ENCODE results near the gene CDH12. TPM values are rescaled to one million over a fixed set of nuclear protein-coding genes. Genes with fewer than 3 reads are reported as not detected.
"Not testable (repeated sequence)": the region's sequence is repeated elsewhere in the genome, so short reads cannot be mapped to it uniquely, and the experiment has no call there.

The CDH12 gene
- total RNA-seq, 1 experiment from 2014 or later, result 0.47 TPM

DNA sequence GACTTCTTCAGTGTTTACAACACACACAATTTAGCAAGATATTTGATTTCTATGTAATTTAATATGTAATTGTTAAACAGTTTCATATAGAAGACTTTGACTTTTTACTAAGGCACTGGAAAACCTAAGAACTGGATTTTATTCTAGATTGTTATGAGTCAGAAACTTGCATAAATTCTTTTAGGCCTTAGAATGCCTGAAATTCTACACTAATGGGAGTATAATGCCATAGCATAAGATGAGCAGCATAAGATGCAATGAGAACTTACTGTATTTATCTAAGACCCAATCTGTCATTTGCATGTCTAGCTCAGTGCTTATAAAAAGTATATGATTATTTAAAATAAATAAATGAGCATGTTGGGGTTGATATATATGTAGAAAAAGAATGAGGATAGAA, 285.2 kb downstream of the CDH12 start:
- no peak for DNase-seq (ENCODE audit: low spot score)

DNA sequence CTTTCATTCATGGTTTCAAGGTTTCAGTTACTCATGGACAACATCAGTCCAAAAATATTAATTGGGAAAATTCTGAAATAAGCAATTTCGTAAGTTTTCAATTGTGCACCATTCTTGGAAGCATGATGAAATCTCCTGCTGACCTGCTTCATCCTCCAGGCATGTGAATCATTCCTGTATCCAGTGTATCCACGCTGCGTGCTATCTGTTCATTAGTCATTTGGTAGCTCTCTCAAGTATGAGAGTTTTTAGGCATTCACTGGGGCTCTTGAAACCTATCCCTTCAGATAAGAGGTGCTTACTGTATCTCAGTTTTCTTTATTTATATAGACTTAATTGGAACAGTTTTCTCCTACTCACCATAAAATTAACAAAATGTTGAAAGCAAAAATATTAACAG, 293.0 kb downstream of the CDH12 start:
- peak; percentile 80 for DNase-seq (ENCODE audit: low spot score)

DNA sequence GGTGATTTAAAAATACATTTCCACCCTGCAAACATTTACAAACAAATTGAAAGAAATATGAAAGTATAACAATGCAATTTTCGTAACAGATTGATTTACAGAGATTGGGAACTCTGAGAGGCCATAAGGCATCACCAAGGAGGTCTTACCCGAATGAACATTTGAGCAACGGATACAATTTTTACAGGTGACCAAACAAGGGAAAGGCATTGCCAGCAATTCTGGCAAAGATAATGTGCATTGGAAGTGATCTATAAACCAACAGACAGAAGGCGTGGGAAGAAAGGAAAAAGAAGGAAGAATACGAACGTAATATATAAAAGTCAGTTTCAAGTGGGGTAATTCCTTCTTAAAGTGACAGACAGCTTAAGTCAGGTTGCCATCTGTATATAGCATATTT, 295.9 kb downstream of the CDH12 start:
- no peak for DNase-seq (ENCODE audit: low spot score)

DNA sequence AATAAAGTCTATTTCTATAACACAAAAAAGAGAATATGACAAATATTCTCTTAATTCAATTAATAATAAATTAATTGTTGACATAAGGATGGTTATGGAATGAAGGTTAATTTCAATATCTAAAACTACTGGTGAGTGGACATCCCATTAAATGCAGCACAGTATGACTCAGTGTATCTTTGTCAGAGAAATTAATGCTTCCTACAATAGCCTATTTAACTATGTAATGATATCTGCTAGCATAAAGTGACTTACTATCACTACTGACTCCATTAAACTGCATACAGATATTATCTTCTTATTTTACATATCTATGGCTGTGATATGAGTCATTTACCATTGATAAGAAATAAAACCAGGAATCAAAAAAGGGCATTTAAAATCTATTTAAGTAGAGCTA, 298.7 kb downstream of the CDH12 start:
- DNase-seq (ENCODE audit: low spot score), result no peak

DNA sequence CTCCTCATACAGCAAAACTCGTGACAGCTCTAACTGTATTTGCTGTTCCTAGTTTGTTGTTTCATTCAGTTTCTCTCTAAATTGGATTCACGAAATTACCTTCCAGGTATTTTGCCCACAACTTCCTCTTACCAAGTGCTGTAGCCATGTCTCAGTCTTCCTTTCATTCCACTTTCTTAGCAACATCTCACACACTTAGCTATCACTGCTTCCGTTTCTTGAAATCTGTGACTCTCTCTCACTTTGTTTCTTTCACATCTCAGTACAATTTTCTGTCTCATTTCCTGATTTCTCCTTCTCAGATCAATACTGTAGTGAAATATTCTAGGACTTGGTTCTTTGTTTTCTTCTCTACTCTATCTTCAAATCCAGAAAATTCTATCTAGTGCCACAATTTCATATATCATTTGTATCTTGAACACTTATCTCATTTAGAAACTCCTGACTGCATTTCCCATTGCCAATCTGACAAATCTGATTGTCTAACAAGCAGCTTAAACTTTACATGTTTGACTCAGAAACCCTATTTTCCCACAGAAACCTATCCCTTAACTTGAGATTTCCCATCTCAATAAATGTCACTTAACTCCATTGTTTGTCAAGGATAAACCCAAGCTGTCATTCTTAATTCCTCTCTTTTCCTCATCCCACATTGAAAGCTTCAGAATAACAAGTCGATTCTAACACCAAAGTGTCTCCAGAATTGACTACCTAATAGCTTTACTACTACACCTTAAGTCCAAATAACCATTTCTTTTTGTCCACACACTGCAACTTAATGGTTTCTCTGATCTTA, 303.1 kb downstream of the CDH12 start:
- DNase-seq (ENCODE audit: low spot score), result no peak

DNA sequence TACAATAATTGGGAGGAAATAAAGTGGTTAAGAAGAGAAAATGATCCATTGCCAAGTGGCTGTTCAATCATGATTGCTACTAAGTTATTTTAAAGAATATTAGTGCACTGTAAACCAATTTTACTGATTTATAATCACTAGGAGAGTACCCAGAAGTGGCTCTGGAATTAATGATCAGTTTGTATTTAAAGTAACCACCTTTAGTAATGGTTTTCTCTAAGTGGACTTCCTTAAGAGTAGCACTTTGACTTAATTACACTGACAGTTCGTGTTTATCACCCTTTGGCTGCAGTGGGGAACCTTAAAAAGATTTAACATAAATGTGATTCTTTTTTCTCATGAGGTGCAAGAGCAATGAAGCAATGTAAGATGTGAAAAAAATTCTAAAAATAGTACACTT, 310.8 kb downstream of the CDH12 start:
- no peak for DNase-seq (ENCODE audit: low spot score)

DNA sequence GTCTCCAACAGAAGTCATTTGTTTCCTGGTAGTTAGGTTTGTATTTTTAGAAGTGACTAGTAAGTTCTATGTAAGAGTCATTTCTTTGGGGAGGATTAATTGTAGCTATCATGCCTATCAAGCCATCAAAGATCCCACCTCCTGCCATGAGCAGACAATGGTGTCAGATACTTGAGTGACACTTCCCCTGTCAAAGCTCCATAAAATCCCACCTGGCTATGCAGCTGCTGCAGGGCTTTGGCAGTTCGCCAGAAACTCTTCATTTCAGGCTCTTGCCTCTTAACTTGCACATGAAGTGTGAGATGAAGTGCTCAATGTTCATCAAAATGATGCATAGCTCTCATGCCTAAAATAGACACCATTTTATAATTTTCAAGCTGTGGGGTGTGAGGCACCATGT, 312.1 kb downstream of the CDH12 start:
- DNase-seq (ENCODE audit: low spot score), result no peak

DNA sequence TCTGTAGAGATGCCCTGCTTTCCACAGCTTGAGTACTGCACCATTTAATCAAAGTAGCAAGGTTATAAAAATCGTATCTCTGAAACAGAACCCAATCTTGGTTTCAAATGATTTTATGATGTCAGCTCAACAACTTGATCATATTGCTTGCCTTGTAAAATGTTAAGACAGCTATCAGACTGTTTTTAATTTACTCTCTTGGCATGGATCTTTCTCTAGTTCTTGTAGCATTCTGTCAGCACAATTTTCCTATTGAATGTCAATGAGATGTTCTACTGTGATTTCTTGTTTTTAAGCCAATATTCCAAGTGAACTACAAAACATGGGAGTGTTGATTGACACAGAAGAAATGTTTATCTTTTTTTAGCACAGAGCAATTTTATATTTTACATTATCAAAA, 313.4 kb downstream of the CDH12 start:
- DNase-seq (ENCODE audit: low spot score), result no peak

DNA sequence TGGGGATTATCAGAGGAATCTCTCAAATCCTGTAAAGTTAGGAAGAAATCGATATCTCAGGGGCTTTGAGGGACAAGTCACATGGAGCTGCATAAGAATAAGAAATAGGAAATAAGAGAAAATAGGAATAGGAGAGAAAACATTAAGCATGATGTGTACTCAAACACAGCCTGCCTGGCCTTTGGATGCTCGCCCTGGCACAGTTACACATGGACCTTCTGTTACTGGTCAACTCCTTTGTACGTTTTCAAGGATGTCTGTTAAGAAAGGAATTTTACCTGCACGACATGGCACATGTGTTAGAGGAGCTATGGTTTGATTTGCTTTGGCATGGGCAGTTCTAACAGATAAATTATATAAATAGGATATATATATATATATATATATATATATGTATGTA, 321.2 kb downstream of the CDH12 start:
- DNase-seq (ENCODE audit: low spot score), result no peak

DNA sequence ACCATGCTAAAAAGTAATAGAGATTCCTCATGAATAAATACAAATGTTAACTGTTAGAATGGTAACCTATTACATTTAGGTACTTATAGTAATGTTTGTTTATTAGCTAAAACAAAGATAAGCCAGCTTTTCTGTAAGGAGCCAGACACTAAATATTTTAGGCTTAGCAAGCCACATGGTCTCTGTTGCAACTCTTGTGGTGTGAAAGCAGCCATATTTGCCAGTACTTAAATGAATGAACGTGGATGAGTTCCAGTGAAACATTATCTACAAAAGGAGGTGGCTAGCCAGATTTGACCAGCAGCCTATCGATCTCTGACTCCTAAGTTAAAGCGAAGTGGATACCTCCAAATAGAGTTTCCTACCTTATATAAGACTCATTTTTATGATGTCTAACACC, 331.6 kb downstream of the CDH12 start:
- DNase-seq (ENCODE audit: low spot score), result no peak

DNA sequence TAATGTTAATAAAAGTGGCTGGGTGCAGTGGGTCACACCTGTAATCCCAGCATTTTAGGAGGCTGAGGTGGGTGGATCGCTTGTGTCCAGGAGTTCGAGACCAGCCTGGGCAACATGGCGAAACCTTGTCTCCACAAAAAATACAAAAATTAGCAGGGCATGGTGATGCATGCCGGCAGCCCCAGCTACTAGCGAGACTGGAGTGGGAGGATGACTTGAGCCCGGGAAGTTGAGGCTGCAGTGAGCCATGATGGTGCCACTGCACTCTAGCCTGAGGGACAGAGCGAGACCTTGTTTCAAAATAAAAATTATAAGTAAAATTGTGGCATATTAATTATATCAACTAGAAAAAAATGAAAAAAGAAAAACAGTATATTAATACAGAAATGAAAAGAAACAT, 336.6 kb downstream of the CDH12 start:
- not testable (repeated sequence) for DNase-seq (ENCODE audit: low spot score)

DNA sequence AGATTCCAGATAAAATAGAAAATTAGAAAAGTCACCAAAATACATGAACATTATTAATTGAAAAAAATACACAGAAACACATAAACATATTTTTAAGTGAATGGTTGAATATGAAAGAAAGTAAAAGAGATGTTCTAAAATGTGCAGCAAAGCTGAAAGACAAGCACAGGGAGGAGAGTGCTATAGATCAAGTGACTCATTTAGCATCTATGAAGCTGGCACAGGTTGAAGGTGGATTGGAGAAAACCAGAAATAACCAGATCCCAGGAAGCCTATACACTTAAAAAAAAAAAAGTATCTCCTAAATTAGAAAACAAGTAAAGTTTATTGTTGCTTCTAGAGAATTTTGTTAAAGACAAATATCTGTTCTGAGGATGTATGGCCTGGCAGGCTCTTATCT, 338.9 kb downstream of the CDH12 start:
- DNase-seq (ENCODE audit: low spot score), result peak; percentile 44

DNA sequence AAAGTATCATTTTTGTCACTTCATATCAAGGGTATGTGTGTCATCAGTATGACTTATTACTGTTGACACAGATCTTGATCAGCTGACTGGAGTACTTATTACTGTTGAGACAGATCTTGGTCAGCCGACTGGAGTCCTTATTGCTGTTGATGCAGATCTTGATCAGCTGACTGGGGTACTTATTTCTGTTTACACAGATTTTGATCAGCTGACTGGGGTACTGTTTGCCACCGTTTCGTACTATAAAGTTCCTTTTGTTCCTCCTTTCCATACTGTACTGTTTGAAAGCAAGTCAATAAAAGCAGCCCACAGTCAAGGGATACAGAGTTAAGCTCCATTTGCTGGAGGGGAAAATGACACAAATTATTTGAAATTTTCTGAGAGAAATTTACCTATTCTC, 347.3 kb downstream of the CDH12 start:
- DNase-seq (ENCODE audit: low spot score), result no peak

DNA sequence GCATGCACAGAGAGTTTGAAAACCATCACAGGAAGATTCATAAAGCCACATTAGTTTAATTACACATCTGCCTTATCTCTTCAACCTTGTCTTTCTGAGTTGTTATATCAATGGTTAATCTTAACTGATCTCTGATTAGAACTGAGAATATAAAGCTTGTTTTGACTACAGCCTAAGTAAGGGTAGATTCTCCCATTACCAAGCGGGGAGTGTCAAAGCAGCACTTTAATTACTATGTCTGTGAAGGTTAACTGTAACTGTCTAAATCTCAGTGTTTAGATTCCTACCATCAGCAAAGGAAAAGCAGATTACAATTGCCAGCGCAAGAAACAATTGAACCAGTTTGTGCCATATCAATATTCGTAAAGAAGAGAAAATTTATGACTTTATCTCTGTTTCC, 348.7 kb downstream of the CDH12 start:
- DNase-seq (ENCODE audit: low spot score), result no peak

DNA sequence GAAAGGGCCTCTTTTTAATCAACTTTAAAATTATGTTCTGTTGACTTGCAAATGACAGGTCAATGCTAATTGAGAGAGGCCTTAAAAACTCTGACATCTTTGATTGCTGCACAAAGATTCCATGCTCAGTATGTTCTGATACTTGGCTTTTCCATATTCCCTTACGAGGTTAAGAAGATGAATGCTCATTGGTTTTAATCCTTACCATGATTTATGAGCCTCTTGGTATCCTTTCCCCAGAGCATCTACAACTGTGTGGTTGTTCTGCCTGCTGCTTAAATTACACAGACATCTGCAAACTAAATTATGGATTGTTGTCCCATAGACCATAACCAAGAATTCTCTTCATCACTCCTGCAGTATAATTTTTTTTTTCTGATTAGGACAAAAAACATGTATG, 352.6 kb downstream of the CDH12 start:
- no peak for DNase-seq (ENCODE audit: low spot score)

DNA sequence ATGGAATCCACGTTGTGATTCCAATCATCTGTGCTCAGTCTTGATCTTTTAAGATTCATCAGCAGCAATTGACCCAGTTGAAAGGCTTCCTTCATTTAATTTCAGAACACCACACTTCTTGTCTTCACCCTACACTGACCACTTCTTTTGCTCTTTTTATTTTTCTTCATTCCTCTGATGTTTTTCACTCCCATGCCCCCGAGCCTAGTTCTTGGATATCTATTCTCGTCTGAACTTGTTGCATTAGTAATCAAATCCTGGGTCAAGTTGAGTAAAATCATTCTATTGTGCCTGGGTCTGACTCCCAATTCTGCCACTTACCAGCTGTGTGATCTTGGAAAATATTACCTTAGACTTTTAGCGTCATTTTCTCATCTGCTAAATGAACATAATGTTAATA, 356.5 kb downstream of the CDH12 start:
- no peak for DNase-seq (ENCODE audit: low spot score)

DNA sequence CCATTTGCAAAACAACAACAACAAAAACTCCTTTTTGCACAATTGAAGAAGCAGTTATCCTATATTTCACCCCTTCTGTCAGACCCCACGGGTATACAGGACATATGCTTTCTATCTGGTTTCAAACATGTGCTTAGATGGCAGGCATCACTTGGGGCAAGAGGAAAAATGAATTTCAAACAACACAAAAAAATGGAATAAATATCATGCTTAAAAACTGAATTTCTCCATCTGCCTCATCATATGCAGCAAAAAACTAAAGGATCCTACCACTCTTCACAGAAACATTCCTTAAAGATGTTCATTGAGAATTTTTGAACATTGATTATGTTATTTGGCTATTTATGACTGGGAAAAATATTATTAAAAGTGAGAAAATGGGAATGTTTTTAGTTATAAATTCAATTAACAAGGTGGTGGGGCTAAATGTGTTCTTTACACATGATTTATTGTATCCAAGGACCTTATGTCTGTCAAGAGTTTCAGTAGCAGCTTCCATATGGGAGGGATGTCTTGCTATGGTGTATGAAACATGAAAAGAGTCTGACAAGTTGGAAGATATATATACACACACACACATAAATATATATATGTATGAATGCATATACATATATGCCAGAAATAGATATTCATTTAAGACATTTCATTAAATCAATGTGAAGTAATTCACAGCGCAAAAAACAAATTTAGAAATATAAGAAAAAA, 358.0 kb downstream of the CDH12 start:
- no peak for DNase-seq (ENCODE audit: low spot score)

DNA sequence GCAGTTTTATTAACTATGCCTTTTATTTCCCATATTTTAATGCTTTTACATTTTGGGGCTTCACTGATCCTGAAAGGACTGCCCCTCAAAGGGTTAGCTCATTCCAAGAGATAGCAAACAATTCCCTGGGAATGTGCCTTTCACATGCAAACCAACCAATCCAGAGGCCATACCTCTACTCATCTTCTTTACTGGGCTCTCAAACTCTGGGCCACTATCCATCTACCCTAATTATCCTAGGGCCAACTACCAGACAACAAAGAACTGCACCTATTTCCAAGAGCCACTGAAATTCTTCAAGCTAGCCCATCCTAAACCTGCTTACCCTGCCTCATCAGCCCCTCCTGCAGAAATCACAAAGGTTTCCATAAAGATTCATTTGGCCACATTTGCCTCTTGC, 364.7 kb downstream of the CDH12 start:
- DNase-seq (ENCODE audit: low spot score), result no peak

DNA sequence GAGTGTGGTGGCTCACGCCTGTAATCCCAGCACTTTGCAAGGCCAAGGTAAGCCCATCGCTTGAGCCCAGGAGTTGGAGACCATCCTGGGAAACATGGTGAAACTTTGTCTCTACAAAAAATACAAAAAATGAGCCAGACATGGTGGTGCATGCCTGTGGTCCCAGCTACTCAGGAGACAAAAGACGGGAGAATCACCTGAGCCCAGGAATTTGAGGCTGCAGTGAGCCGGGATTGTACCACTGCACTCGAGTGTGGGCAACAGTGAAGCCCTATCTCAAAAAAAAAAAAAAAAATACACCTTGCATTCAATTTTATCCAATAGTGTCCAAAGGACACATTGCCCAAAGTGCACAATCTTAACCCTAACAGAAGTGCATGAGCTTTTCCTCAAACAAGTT, 372.8 kb downstream of the CDH12 start:
- no peak for DNase-seq (ENCODE audit: low spot score)

DNA sequence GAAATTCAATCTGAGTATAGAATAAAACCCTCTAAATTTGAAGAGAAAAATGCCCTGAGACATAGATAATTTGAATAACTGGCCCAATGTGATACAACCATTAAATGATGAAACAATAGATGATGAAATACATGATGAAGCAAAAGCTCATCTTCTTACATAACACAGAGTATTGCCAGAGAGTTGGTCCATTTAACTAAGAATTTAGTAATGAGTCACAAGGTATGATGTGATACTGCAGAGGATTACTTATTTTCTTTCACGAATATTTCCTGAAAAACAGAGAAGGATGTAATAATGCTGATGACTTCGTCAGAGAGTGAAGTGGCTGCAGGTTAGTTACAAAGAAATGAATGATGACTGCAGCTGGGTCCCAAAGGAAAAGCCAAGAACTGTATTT, 379.3 kb downstream of the CDH12 start:
- no peak for DNase-seq (ENCODE audit: low spot score)

DNA sequence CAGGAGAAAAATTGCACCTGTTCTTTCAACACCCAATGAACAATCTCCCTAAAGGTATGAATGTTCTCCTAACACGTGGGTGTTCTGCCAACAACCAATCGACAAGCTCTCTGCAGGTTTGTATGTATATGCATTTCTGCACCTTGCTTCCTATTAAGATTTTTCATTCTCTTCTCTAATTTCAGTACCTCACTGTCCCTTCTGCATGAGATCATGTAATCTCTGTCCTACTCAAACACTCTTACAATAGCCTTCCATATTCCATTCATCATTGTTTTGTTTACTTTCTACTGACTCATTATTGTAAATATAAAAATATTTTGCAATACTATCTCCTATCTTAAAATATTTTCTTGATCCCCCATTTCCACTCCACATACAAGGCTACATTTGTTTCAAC, 382.0 kb downstream of the CDH12 start:
- DNase-seq (ENCODE audit: low spot score), result no peak

DNA sequence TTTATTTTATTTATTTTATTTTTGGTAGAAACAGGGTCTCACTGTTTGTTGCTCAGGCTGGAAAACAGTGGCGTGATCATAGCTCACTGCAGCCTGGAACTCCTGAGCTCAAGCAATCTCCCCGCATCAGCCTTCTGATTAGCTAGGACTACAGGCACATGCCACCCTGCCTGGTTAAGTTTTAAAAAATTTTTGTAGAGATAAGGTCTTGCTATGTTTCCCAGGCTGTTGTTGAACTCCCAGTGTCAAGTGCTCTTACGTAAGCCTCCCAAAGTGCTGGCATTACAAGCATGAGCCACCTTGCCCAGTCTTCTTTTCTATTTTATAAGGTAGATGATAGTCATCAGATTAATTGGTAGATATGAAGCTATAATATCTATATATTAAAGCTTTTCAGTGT, 382.7 kb downstream of the CDH12 start:
- DNase-seq (ENCODE audit: low spot score), result no peak

DNA sequence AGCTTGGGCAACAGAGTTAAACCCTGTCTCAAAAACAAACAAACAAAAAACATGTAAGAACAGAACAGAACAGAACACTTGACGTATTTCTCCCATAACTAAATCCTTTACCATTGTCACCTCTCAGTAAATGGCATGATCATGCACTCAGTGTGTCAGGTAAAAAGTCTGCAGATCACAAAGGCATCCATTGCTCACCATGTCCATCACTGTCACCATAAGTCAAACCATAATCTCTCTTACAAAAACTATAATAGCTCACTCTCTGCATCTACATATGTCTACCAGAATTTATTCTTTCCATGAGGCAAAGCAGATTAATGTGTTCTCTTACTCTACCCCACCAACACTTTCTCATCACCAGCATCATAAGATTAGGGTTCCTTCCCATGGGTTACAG, 387.5 kb downstream of the CDH12 start:
- no peak for DNase-seq (ENCODE audit: low spot score)

DNA sequence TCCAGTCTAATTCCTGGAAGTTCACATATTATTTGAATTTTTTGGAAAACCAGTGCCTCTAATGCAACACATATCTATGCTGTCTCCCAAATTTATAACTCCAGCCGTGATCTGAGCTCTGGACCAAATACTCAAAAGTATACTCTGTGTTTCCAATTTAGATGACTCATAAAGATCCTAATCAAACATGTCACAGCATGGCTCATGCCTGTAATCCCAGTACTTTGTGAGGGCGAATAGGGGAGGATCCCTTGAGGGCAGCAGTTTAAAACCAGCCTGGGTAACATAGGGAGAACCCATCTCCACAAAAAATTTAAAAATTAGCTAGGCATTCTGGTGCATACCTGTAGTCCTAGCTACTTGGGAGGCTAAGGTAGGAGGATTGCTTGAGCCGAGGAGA, 388.0 kb downstream of the CDH12 start:
- DNase-seq (ENCODE audit: low spot score), result no peak
